Glutamatergic neuron (in vitro differentiated cells): ENCODE results near the gene ZBTB44. TPM values are rescaled to one million over a fixed set of nuclear protein-coding genes. Genes with fewer than 3 reads are reported as not detected.

Experiments used
- DNase-seq: peaks from one replicate; pipeline ENCODE4 v3.0.0; 2022
- H3K27ac Mint-ChIP-seq: one replicate; pipeline ENCODE4 v1.8.0; 2020; ENCODE audit warnings: mild to moderate bottlenecking, mixed read lengths, inconsistent platforms; ENCODE audit not compliant: unreplicated experiment
- H3K27me3 Mint-ChIP-seq: one replicate; pipeline ENCODE4 v1.8.0; 2020; ENCODE audit warnings: mild to moderate bottlenecking, moderate library complexity, mixed read lengths, inconsistent platforms; ENCODE audit not compliant: unreplicated experiment
- H3K36me3 Mint-ChIP-seq: one replicate; pipeline ENCODE4 v1.8.0; 2020; ENCODE audit warnings: mild to moderate bottlenecking, mixed read lengths, inconsistent platforms; ENCODE audit not compliant: unreplicated experiment
- H3K4me1 Mint-ChIP-seq: one replicate; pipeline ENCODE4 v1.8.0; 2020; ENCODE audit warnings: mild to moderate bottlenecking, low read depth, mixed read lengths, inconsistent platforms; ENCODE audit not compliant: unreplicated experiment
- H3K4me3 Mint-ChIP-seq: one replicate; pipeline ENCODE4 v1.8.0; 2020; ENCODE audit warnings: mild to moderate bottlenecking, mixed read lengths, inconsistent platforms; ENCODE audit not compliant: unreplicated experiment
- H3K9me3 Mint-ChIP-seq: one replicate; pipeline ENCODE4 v1.8.0; 2020; ENCODE audit warnings: mild to moderate bottlenecking, moderate library complexity, mixed read lengths, inconsistent platforms; ENCODE audit not compliant: unreplicated experiment
- CTCF ChIP-seq: fragments of 200-600 bp; sonication (generic); IDR thresholded peaks from one replicate; pipeline ENCODE4 v1.5.0; 2021; ENCODE audit not compliant: partially characterized antibody, unreplicated experiment
- total RNA-seq: library from RNA; stranded (reverse); fragmentation: NEBNext Ultra II Directional; extraction: Animal tissue kit (Norgen Biotek cat#: 25700); gene quantifications from one replicate; pipeline ENCODE4 v1.2.1, GENCODE V29; 2021; ENCODE audit not compliant: unreplicated experiment

ZBTB44 gene
- total RNA-seq, 1 donor from 2014 or later = 23.3 TPM

- peaks cover 6% of the 10 kb centered on the region for H3K27me3 Mint-ChIP-seq
- H3K36me3 Mint-ChIP-seq = no peaks in the 10 kb centered on the region
- H3K4me1 Mint-ChIP-seq = peaks cover 3% of the 10 kb centered on the region
- peaks cover 2% of the 10 kb centered on the region for H3K9me3 Mint-ChIP-seq
- no peak overlapping the region for H3K27ac Mint-ChIP-seq
- no peak overlapping the region for H3K4me3 Mint-ChIP-seq
- TF ChIP-seq CTCF = no peak
- DNase-seq = no peak
These were observed 122.8 kb downstream of the ZBTB44 start for GRCh38 chr11:130191896-130192295.

GRCh38 chr11:130190371-130190881 lies 124.3 kb downstream of the ZBTB44 start:
- no peak overlapping the region for H3K27ac Mint-ChIP-seq
- DNase-seq = no peak
- H3K4me3 Mint-ChIP-seq = no peak overlapping the region
- H3K27me3 Mint-ChIP-seq = peaks cover 7% of the 10 kb centered on the region
- no peak for TF ChIP-seq CTCF
- no peaks in the 10 kb centered on the region for H3K36me3 Mint-ChIP-seq
- peaks cover 2% of the 10 kb centered on the region for H3K9me3 Mint-ChIP-seq
- no peaks in the 10 kb centered on the region for H3K4me1 Mint-ChIP-seq

- no peak for TF ChIP-seq CTCF
- no peak for DNase-seq
- Mint-ChIP-seq H3K27ac (no peak overlapping the region), H3K4me1 (peaks cover under 1% of the 10 kb centered on the region), H3K9me3 (peaks cover 2% of the 10 kb centered on the region), H3K4me3 (no peak overlapping the region), H3K36me3 (no peaks in the 10 kb centered on the region), H3K27me3 (peaks cover 7% of the 10 kb centered on the region)
These were observed 125.1 kb downstream of the ZBTB44 start for GRCh38 chr11:130189492-130190210.

GRCh38 chr11:130188585-130189347 lies 126.0 kb downstream of the ZBTB44 start:
- Mint-ChIP-seq H3K9me3 (peaks cover 4% of the 10 kb centered on the region), H3K4me3 (no peak overlapping the region), H3K36me3 (no peaks in the 10 kb centered on the region), H3K4me1 (peaks cover 9% of the 10 kb centered on the region), H3K27me3 (peaks cover 9% of the 10 kb centered on the region), H3K27ac (no peak overlapping the region)
- no peak for DNase-seq
- TF ChIP-seq CTCF = no peak

- peaks cover 10% of the 10 kb centered on the region for H3K27me3 Mint-ChIP-seq
- no peak overlapping the region for H3K27ac Mint-ChIP-seq
- no peak for DNase-seq
- no peaks in the 10 kb centered on the region for H3K36me3 Mint-ChIP-seq
- no peak for TF ChIP-seq CTCF
- H3K9me3 Mint-ChIP-seq = peaks cover 6% of the 10 kb centered on the region
- no peak overlapping the region for H3K4me3 Mint-ChIP-seq
- peaks cover 13% of the 10 kb centered on the region for H3K4me1 Mint-ChIP-seq
These were observed 126.7 kb downstream of the ZBTB44 start for GRCh38 chr11:130188047-130188446.
